ENCODE data around the gene ATP6V0E1.

ATP6V0E1 gene

GRCh38 chr5:173051746-173052145 is 68.2 kb downstream of the ATP6V0E1 start:
- H3K4me3 ChIP-seq (ENCODE audit: insufficient read depth, low read length, poor library complexity, severe bottlenecking), result no peak overlapping the region
- H4K20me1 ChIP-seq (ENCODE audit: low read depth, low read length), result no peaks in the 10 kb centered on the region
- no peak overlapping the region for H3K4me2 ChIP-seq (ENCODE audit: low read depth, low read length, poor library complexity, severe bottlenecking)
- H3K27me3 ChIP-seq (ENCODE audit: low read length), result no peaks in the 10 kb centered on the region
- H3K27ac ChIP-seq (ENCODE audit: low read depth, low read length), result no peak overlapping the region
- H3K36me3 ChIP-seq (ENCODE audit: low read length), result no peaks in the 10 kb centered on the region
- H3K79me2 ChIP-seq (ENCODE audit: insufficient read depth, low read length), result no peaks in the 10 kb centered on the region
- no peaks in the 10 kb centered on the region for H3K9me3 ChIP-seq (ENCODE audit: insufficient read depth, low read length)
- no peak overlapping the region for H3K9ac ChIP-seq (ENCODE audit: low read length)
- peaks cover 10% of the 10 kb centered on the region for H3F3A ChIP-seq (ENCODE audit: insufficient read depth)
- no peaks in the 10 kb centered on the region for H3K9me2 ChIP-seq (replicated peaks; ENCODE audit: insufficient read depth, low read length)
- H2AFZ ChIP-seq (ENCODE audit: low read depth, low read length, severe bottlenecking), result no peak overlapping the region
- no peak for TF ChIP-seq EZH2phosphoT487 (conservative IDR thresholded peaks at IDR 0.05; ENCODE audit: low read length)
- TF ChIP-seq CTCF (IDR thresholded peaks at IDR 0.05; ENCODE audit: insufficient read depth, low read length, poor library complexity, severe bottlenecking), result no peak

DNA sequence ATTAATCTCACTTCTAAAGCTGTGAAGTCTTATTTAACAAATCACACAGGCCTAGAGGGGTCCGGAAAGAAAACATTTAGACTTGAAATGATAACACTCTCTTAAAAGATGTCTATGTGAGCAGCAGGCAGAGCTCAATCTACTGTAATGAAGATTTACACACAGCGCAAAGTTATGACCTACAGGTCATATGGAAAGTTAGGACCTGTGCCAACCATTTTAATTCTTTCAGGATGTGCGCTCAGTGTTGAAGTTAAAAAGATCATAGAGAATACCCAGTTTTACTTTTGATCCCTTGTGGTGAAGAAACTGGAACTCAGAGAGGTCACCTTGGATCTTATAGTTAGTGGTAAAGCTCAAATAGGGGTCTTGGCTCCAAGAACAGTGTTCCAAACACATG is 69.5 kb downstream of the ATP6V0E1 start:
- Histone ChIP-seq H3F3A (ENCODE audit: insufficient read depth) (peaks cover 17% of the 10 kb centered on the region), H4K20me1 (ENCODE audit: low read depth, low read length) (no peaks in the 10 kb centered on the region), H3K27me3 (ENCODE audit: low read length) (no peaks in the 10 kb centered on the region), H3K4me2 (ENCODE audit: low read depth, low read length, poor library complexity, severe bottlenecking) (peak overlapping the region; percentile 35), H3K79me2 (ENCODE audit: insufficient read depth, low read length) (peaks cover 2% of the 10 kb centered on the region; the same call in 1 of the 2 replicates), H2AFZ (ENCODE audit: low read depth, low read length, severe bottlenecking) (no peak overlapping the region), H3K9ac (ENCODE audit: low read length) (no peak overlapping the region), H3K4me3 (ENCODE audit: insufficient read depth, low read length, poor library complexity, severe bottlenecking) (no peak overlapping the region), H3K9me2 (replicated peaks; ENCODE audit: insufficient read depth, low read length) (no peaks in the 10 kb centered on the region), H3K36me3 (ENCODE audit: low read length) (no peaks in the 10 kb centered on the region), H3K27ac (ENCODE audit: low read depth, low read length) (peak overlapping the region; percentile 21; the same call in 1 of the 2 replicates), H3K9me3 (ENCODE audit: insufficient read depth, low read length) (no peaks in the 10 kb centered on the region)
- TF ChIP-seq CTCF (IDR thresholded peaks at IDR 0.05; ENCODE audit: insufficient read depth, low read length, poor library complexity, severe bottlenecking) (no peak), EZH2phosphoT487 (conservative IDR thresholded peaks at IDR 0.05; ENCODE audit: low read length) (no peak)

DNA sequence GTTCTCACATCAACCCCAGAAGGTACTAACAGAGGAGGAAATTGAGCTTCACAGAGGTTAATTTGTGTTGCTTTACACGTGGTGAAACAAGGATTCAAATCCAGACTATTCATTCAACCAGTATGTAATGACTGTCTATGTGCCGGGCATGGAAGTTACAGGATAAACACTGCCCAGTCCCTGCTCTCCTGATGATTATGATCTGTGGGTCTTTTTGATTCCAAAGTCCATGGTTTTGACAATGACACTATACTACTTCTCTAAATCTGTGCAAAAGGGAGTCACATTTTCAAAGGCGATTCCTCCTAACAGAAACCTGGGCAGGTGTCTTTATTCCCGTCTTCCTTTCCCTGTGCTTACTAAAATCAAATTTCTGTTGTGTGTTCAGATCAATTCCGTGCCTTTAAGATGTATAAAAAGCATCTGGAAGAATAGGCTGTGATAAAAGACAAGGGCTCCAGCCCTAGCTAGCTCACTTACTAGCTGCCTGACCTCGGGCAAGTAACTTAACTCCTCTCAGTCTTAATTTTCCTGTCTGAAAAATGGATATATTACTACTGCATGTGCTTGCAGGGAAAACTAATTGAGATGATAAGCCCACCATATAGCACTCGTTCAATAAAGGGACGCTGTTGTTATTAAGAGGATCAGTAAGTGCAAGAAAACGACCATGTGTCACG is 71.6 kb downstream of the ATP6V0E1 start:
- H3K79me2 ChIP-seq (ENCODE audit: insufficient read depth, low read length), result peaks cover 4% of the 10 kb centered on the region; the same call in 1 of the 2 replicates
- H3K36me3 ChIP-seq (ENCODE audit: low read length), result no peaks in the 10 kb centered on the region
- H2AFZ ChIP-seq (ENCODE audit: low read depth, low read length, severe bottlenecking), result peak overlapping the region; percentile 69
- no peaks in the 10 kb centered on the region for H4K20me1 ChIP-seq (ENCODE audit: low read depth, low read length)
- H3K9ac ChIP-seq (ENCODE audit: low read length), result peak overlapping the region; percentile 67
- H3K9me2 ChIP-seq (replicated peaks; ENCODE audit: insufficient read depth, low read length), result no peaks in the 10 kb centered on the region
- H3K27ac ChIP-seq (ENCODE audit: low read depth, low read length), result peak overlapping the region; percentile 62
- TF ChIP-seq EZH2phosphoT487 (conservative IDR thresholded peaks at IDR 0.05; ENCODE audit: low read length) (no peak), CTCF (IDR thresholded peaks at IDR 0.05; ENCODE audit: insufficient read depth, low read length, poor library complexity, severe bottlenecking) (no peak)
- H3F3A ChIP-seq (ENCODE audit: insufficient read depth), result peaks cover 19% of the 10 kb centered on the region
- no peaks in the 10 kb centered on the region for H3K9me3 ChIP-seq (ENCODE audit: insufficient read depth, low read length)
- peak overlapping the region; percentile 87 for H3K4me2 ChIP-seq (ENCODE audit: low read depth, low read length, poor library complexity, severe bottlenecking)
- peak overlapping the region; percentile 68 for H3K4me3 ChIP-seq (ENCODE audit: insufficient read depth, low read length, poor library complexity, severe bottlenecking)
- H3K27me3 ChIP-seq (ENCODE audit: low read length), result no peaks in the 10 kb centered on the region

Data from SU-DHL-6 (cell line).